ENCODE results near the gene SYCN. TPM values are rescaled to one million over a fixed set of nuclear protein-coding genes. Genes with fewer than 3 reads are reported as not detected.

Gene SYCN
- total RNA-seq, 3 donors from 2014 or later: not detected

DNA sequence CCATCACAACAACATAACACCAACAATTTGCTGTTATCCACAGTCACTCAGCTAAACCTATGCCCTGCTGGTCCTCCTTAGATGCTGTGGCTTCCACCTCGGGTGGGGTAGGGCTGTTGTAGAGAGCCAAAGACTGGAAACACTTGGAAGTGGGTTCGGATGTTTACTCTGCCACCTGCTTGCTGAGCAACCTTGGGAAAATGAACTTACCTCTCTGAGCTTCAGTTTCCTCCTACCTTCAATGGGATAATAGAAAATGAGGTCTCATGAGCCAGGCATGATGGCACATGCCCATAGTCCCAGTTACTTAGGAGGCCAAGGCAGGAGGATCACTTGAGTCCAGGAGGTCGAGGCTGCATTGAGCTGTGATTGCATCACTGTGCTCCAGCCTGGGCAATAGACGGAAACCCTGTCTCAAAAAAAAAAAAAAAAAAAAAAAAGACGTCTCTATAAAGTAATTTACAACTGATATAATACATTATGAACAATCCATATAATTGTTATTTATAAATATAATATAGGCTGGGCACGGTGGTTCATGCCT lies 3.3 kb upstream of the SYCN start:
- no peaks in the 10 kb centered on the region for H3K9me3 ChIP-seq
- DNase-seq: no peak
- no peaks in the 10 kb centered on the region for H3K4me1 ChIP-seq (ENCODE audit: low read depth)
- ATAC-seq: no peak
- H3K36me3 ChIP-seq (ENCODE audit: low read depth): no peaks in the 10 kb centered on the region
- intact Hi-C loops (cut with DNase I, micrococcal nuclease): no loop called here
- H3K4me3 ChIP-seq: no peak overlapping the region
- TF ChIP-seq, protein P1, sequence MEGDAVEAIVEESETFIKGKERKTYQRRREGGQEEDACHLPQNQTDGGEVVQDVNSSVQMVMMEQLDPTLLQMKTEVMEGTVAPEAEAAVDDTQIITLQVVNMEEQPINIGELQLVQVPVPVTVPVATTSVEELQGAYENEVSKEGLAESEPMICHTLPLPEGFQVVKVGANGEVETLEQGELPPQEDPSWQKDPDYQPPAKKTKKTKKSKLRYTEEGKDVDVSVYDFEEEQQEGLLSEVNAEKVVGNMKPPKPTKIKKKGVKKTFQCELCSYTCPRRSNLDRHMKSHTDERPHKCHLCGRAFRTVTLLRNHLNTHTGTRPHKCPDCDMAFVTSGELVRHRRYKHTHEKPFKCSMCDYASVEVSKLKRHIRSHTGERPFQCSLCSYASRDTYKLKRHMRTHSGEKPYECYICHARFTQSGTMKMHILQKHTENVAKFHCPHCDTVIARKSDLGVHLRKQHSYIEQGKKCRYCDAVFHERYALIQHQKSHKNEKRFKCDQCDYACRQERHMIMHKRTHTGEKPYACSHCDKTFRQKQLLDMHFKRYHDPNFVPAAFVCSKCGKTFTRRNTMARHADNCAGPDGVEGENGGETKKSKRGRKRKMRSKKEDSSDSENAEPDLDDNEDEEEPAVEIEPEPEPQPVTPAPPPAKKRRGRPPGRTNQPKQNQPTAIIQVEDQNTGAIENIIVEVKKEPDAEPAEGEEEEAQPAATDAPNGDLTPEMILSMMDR (IDR thresholded peaks at IDR 0.05): no peak

GRCh38 chr19:39206122-39206521 lies 2.1 kb upstream of the SYCN start:
- TF ChIP-seq, protein P1 (IDR thresholded peaks at IDR 0.05): no peak
- ATAC-seq (no peak), DNase-seq (no peak)
- H3K9me3 ChIP-seq: no peaks in the 10 kb centered on the region
- intact Hi-C loops (cut with DNase I, micrococcal nuclease): no loop called here
- H3K4me3 ChIP-seq: no peak overlapping the region
- H3K4me1 ChIP-seq (ENCODE audit: low read depth): no peaks in the 10 kb centered on the region
- H3K36me3 ChIP-seq (ENCODE audit: low read depth): no peaks in the 10 kb centered on the region

- no peak overlapping the region for H3K4me3 ChIP-seq
- H3K36me3 ChIP-seq (ENCODE audit: low read depth): no peaks in the 10 kb centered on the region
- intact Hi-C loops (cut with DNase I, micrococcal nuclease): no loop called here
- no peaks in the 10 kb centered on the region for H3K4me1 ChIP-seq (ENCODE audit: low read depth)
- DNase-seq: no peak
- no peaks in the 10 kb centered on the region for H3K9me3 ChIP-seq
- TF ChIP-seq, protein P1 (IDR thresholded peaks at IDR 0.05): no peak
- no peak for ATAC-seq
Observed at GRCh38 chr19:39205449-39205764, 1.3 kb upstream of the SYCN start.

DNA sequence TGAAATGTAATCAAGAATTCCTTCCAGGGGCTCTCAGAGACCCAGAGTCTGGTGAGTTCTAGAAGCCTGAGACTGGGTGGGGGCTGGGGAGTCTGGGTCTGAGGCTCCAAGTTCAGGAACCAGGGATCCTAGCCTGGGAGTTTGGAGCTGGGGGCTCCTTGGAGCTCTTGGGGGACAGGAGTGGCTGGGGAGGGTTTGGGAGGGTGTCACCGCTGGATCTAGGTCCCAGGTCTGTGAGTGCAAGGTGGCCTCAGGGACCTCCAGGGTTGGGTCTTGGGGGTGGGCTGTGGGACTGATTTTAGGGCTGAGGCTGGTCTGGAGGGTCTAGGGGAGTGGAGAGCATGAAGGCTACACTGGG lies 1.1 kb downstream of the SYCN start:
- TF ChIP-seq, protein P1 (IDR thresholded peaks at IDR 0.05): no peak
- H3K36me3 ChIP-seq (ENCODE audit: low read depth): no peaks in the 10 kb centered on the region
- no peaks in the 10 kb centered on the region for H3K4me1 ChIP-seq (ENCODE audit: low read depth)
- DNase-seq: no peak
- ATAC-seq: no peak
- no peak overlapping the region for H3K4me3 ChIP-seq
- no peaks in the 10 kb centered on the region for H3K9me3 ChIP-seq
- intact Hi-C loops (cut with DNase I, micrococcal nuclease): no loop called here

DNA sequence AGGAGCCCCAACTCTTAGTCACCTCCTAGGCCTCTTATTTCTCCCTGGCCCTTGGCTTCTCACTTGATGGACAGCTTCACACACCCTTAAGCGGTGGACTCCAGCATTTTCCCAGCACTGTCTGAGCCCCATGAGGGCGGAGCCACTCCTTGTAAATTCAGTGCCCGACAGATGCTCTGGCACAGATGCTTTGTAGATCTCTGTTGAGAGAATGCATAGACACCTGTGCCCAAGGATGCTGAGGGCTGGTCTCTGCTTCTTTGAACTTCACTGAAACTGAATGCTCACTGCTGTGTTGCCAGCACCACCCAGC lies 3.3 kb downstream of the SYCN start:
- DNase-seq (no peak), ATAC-seq (no peak)
- H3K4me3 ChIP-seq: no peak overlapping the region
- no peaks in the 10 kb centered on the region for H3K9me3 ChIP-seq
- intact Hi-C loops (cut with DNase I, micrococcal nuclease): no loop called here
- TF ChIP-seq, protein P1 (IDR thresholded peaks at IDR 0.05): no peak
- no peaks in the 10 kb centered on the region for H3K36me3 ChIP-seq (ENCODE audit: low read depth)
- H3K4me1 ChIP-seq (ENCODE audit: low read depth): no peaks in the 10 kb centered on the region

- no peak overlapping the region for H3K4me3 ChIP-seq
- H3K36me3 ChIP-seq (ENCODE audit: low read depth): no peaks in the 10 kb centered on the region
- intact Hi-C loops (cut with DNase I, micrococcal nuclease): no loop called here
- no peaks in the 10 kb centered on the region for H3K9me3 ChIP-seq
- H3K4me1 ChIP-seq (ENCODE audit: low read depth): no peaks in the 10 kb centered on the region
- DNase-seq (no peak), ATAC-seq (no peak)
- TF ChIP-seq, protein P1 (IDR thresholded peaks at IDR 0.05): no peak
Observed at GRCh38 chr19:39200066-39200802, 3.8 kb downstream of the SYCN start.

Data from mucosa of descending colon (tissue), 3 donors.